ENCODE results near the gene ANKRD13B.
A peak's percentile ranks its signal among the peaks of the same experiment; 100 is the strongest.

Gene ANKRD13B

GRCh38 chr17:29616300-29617048 lies 23.5 kb downstream of the ANKRD13B start:
- no peak for DNase-seq (ENCODE audit: low spot score)

- DNase-seq (ENCODE audit: low spot score) = peak; percentile 87
These were observed 24.2 kb downstream of the ANKRD13B start for GRCh38 chr17:29617125-29617480.

GRCh38 chr17:29617481-29618271 lies 24.7 kb downstream of the ANKRD13B start:
- peak; percentile 97 for DNase-seq (ENCODE audit: low spot score)

- DNase-seq (ENCODE audit: low spot score) = no peak
These were observed 25.5 kb downstream of the ANKRD13B start for GRCh38 chr17:29618272-29619065.

GRCh38 chr17:29619251-29619650 lies 26.3 kb downstream of the ANKRD13B start:
- DNase-seq (ENCODE audit: low spot score) = no peak

- no peak for DNase-seq (ENCODE audit: low spot score)
These were observed 27.3 kb downstream of the ANKRD13B start for GRCh38 chr17:29620271-29620670.

GRCh38 chr17:29620779-29621500 lies 28.0 kb downstream of the ANKRD13B start:
- no peak for DNase-seq (ENCODE audit: low spot score)

GRCh38 chr17:29621751-29622194 lies 28.8 kb downstream of the ANKRD13B start:
- no peak for DNase-seq (ENCODE audit: low spot score)

GRCh38 chr17:29622337-29623282 lies 29.7 kb downstream of the ANKRD13B start, which contains the start of gene CORO6:
Gene CORO6 (minus strand): TSS chr17:29622912. CDS start chr17:29621421, 1,491 bp downstream.
- DNase-seq (ENCODE audit: low spot score) = peak; percentile 77

GRCh38 chr17:29623283-29623647 lies 30.3 kb downstream of the ANKRD13B start:
- no peak for DNase-seq (ENCODE audit: low spot score)

GRCh38 chr17:29624586-29624985 lies 31.7 kb downstream of the ANKRD13B start:
- no peak for DNase-seq (ENCODE audit: low spot score)

- DNase-seq (ENCODE audit: low spot score) = no peak
These were observed 32.3 kb downstream of the ANKRD13B start for GRCh38 chr17:29625037-29625750.

GRCh38 chr17:29627951-29628350 lies 35.0 kb downstream of the ANKRD13B start:
- no peak for DNase-seq (ENCODE audit: low spot score)

- no peak for DNase-seq (ENCODE audit: low spot score)
These were observed 35.7 kb downstream of the ANKRD13B start for GRCh38 chr17:29628644-29629043.

GRCh38 chr17:29629839-29630238 lies 36.9 kb downstream of the ANKRD13B start:
- DNase-seq (ENCODE audit: low spot score) = no peak

- DNase-seq (ENCODE audit: low spot score) = no peak
These were observed 37.8 kb downstream of the ANKRD13B start for GRCh38 chr17:29630630-29631193.

- no peak for DNase-seq (ENCODE audit: low spot score)
These were observed 41.0 kb downstream of the ANKRD13B start for GRCh38 chr17:29633886-29634285.

GRCh38 chr17:29640413-29640812 lies 47.5 kb downstream of the ANKRD13B start:
- DNase-seq (ENCODE audit: low spot score) = no peak

GRCh38 chr17:29640981-29641642 lies 48.2 kb downstream of the ANKRD13B start:
- DNase-seq (ENCODE audit: low spot score) = no peak
